ENCODE data around the gene SCRN1. TPM values are rescaled to one million over a fixed set of nuclear protein-coding genes. Genes with fewer than 3 reads are reported as not detected.

Gene SCRN1
- total and polyA plus RNA-seq, 2 of the 13 experiments (the other 11 are each of a cell fraction or from before 2014, with no cell fraction given): 43.2 to 49.8 TPM

- TF ChIP-seq ZSCAN30 (CRISPR knock-in tag; IDR thresholded peaks at IDR 0.05): no peak
- TF ChIP-seq ZNF704 (CRISPR knock-in tag; IDR thresholded peaks at IDR 0.05; ENCODE audit: borderline replicate concordance): no peak
- TF ChIP-seq, protein P1, sequence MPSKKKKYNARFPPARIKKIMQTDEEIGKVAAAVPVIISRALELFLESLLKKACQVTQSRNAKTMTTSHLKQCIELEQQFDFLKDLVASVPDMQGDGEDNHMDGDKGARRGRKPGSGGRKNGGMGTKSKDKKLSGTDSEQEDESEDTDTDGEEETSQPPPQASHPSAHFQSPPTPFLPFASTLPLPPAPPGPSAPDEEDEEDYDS (CRISPR knock-in tag; IDR thresholded peaks at IDR 0.05): peak; percentile 8; the same call in 1 of the 2 replicates
- no peak for TF ChIP-seq NFAT5 (CRISPR knock-in tag; IDR thresholded peaks at IDR 0.05)
- TF ChIP-seq SRY (CRISPR knock-in tag; IDR thresholded peaks at IDR 0.05): no peak
- no peak for TF ChIP-seq CREB1 (IDR thresholded peaks at IDR 0.05)
- TF ChIP-seq CREB1 (CRISPR knock-in tag; IDR thresholded peaks at IDR 0.05): peak; percentile 32; the same call in 1 of the 2 replicates
- no peak for TF ChIP-seq STAT5B (CRISPR knock-in tag; IDR thresholded peaks at IDR 0.05)
- no peak for TF ChIP-seq NR2C2 (CRISPR knock-in tag; IDR thresholded peaks at IDR 0.05; ENCODE audit: borderline replicate concordance)
- no peak for TF ChIP-seq TCF7L2 (IDR thresholded peaks at IDR 0.05; ENCODE audit: low read depth, low read length)
- no peak for TF ChIP-seq TERF1 (CRISPR knock-in tag; IDR thresholded peaks at IDR 0.05)
- TF ChIP-seq GATAD1 (CRISPR knock-in tag; IDR thresholded peaks at IDR 0.05): no peak
- TF ChIP-seq, protein P2, sequence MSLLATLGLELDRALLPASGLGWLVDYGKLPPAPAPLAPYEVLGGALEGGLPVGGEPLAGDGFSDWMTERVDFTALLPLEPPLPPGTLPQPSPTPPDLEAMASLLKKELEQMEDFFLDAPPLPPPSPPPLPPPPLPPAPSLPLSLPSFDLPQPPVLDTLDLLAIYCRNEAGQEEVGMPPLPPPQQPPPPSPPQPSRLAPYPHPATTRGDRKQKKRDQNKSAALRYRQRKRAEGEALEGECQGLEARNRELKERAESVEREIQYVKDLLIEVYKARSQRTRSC (CRISPR knock-in tag; IDR thresholded peaks at IDR 0.05; ENCODE audit: low read depth): no peak
- no peak for TF ChIP-seq USF2 (IDR thresholded peaks at IDR 0.05; ENCODE audit: low read depth, low read length)
- TF ChIP-seq USF2 (CRISPR knock-in tag; IDR thresholded peaks at IDR 0.05; ENCODE audit: borderline replicate concordance): no peak
- TF ChIP-seq, protein P3, sequence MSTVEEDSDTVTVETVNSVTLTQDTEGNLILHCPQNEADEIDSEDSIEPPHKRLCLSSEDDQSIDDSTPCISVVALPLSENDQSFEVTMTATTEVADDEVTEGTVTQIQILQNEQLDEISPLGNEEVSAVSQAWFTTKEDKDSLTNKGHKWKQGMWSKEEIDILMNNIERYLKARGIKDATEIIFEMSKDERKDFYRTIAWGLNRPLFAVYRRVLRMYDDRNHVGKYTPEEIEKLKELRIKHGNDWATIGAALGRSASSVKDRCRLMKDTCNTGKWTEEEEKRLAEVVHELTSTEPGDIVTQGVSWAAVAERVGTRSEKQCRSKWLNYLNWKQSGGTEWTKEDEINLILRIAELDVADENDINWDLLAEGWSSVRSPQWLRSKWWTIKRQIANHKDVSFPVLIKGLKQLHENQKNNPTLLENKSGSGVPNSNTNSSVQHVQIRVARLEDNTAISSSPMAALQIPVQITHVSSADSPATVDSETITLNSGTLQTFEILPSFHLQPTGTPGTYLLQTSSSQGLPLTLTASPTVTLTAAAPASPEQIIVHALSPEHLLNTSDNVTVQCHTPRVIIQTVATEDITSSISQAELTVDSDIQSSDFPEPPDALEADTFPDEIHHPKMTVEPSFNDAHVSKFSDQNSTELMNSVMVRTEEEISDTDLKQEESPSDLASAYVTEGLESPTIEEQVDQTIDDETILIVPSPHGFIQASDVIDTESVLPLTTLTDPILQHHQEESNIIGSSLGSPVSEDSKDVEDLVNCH (CRISPR knock-in tag; IDR thresholded peaks at IDR 0.05): no peak
These were observed 1.7 kb downstream of the SCRN1 start (continued) for GRCh38 chr7:29987811-29988317.

Data from HepG2 (cell line).